ENCODE data around the gene MLN.

DNA sequence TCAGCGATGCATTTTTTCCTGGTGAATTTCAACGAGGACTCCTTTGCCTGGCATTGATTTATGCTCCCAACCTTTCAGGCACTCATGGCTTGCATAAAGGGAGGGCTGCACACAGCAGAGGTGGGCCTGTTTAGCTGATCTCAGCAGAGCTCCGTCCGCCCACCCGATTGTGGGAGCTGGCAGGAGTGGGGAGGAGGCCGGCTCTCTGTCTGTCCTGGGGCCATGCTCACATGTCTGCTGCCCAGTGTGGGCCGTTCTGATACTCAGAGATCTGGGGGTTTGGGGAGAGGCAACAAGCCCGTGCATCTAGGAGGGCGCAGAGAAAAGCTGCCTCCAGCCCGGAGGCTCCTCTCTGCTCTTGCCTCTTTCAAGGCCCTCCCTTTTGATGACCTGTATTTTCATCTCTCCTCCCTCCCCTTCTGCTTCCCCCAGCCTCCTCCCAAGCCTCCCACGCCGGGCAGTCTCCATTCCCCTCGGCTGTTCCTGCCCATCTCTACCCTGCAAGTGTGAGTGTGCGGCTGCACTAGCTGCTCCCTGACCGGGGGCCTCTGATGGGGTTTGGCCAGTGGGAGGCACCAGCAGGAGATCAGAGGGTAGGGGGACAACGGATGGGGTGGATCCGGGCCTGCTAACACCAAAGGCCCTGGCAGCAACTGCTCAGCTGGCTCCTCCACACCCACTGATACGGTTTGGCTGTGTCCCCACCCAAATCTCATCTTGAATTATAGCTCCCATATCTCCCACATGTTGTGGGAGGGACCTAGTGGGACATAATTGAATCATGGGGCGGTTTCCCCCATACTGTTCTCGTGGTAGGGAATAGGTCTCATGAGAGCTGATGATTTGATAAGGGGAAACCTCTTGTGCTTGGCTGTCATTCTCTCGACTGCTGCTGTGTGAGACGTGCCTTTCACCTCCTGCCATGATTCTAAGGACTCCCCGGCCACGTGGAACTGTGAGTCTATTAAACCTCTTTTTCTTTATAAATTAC, 39.6 kb upstream of the MLN start:
- TF ChIP-seq RARB (CRISPR knock-in tag; IDR thresholded peaks at IDR 0.05) (no peak), CSDC2 (CRISPR knock-in tag; IDR thresholded peaks at IDR 0.05) (no peak), ZNF8 (CRISPR knock-in tag; IDR thresholded peaks at IDR 0.05) (no peak), ARNTL (CRISPR knock-in tag; IDR thresholded peaks at IDR 0.05; ENCODE audit: borderline replicate concordance, low read depth) (no peak), ISL1 (CRISPR knock-in tag; IDR thresholded peaks at IDR 0.05) (no peak), ESRRG (CRISPR knock-in tag; IDR thresholded peaks at IDR 0.05) (no peak), ZNF70 (CRISPR knock-in tag; IDR thresholded peaks at IDR 0.05) (no peak), ZC3H10 (CRISPR knock-in tag; IDR thresholded peaks at IDR 0.05) (no peak), ZNF565 (CRISPR knock-in tag; conservative IDR thresholded peaks at IDR 0.05; ENCODE audit: low read depth) (no peak)
- TF ChIP-seq, protein P1, sequence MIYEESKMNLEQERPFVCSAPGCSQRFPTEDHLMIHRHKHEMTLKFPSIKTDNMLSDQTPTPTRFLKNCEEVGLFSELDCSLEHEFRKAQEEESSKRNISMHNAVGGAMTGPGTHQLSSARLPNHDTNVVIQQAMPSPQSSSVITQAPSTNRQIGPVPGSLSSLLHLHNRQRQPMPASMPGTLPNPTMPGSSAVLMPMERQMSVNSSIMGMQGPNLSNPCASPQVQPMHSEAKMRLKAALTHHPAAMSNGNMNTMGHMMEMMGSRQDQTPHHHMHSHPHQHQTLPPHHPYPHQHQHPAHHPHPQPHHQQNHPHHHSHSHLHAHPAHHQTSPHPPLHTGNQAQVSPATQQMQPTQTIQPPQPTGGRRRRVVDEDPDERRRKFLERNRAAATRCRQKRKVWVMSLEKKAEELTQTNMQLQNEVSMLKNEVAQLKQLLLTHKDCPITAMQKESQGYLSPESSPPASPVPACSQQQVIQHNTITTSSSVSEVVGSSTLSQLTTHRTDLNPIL (CRISPR knock-in tag; IDR thresholded peaks at IDR 0.05; ENCODE audit: low read depth) = no peak
- TF ChIP-seq, protein P2, sequence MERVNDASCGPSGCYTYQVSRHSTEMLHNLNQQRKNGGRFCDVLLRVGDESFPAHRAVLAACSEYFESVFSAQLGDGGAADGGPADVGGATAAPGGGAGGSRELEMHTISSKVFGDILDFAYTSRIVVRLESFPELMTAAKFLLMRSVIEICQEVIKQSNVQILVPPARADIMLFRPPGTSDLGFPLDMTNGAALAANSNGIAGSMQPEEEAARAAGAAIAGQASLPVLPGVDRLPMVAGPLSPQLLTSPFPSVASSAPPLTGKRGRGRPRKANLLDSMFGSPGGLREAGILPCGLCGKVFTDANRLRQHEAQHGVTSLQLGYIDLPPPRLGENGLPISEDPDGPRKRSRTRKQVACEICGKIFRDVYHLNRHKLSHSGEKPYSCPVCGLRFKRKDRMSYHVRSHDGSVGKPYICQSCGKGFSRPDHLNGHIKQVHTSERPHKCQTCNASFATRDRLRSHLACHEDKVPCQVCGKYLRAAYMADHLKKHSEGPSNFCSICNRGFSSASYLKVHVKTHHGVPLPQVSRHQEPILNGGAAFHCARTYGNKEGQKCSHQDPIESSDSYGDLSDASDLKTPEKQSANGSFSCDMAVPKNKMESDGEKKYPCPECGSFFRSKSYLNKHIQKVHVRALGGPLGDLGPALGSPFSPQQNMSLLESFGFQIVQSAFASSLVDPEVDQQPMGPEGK (CRISPR knock-in tag; IDR thresholded peaks at IDR 0.05; ENCODE audit: borderline replicate concordance) = no peak
- TF ChIP-seq, protein P3, sequence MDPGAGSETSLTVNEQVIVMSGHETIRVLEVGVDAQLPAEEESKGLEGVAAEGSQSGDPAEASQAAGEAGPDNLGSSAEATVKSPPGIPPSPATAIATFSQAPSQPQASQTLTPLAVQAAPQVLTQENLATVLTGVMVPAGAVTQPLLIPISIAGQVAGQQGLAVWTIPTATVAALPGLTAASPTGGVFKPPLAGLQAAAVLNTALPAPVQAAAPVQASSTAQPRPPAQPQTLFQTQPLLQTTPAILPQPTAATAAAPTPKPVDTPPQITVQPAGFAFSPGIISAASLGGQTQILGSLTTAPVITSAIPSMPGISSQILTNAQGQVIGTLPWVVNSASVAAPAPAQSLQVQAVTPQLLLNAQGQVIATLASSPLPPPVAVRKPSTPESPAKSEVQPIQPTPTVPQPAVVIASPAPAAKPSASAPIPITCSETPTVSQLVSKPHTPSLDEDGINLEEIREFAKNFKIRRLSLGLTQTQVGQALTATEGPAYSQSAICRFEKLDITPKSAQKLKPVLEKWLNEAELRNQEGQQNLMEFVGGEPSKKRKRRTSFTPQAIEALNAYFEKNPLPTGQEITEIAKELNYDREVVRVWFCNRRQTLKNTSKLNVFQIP (CRISPR knock-in tag; IDR thresholded peaks at IDR 0.05; ENCODE audit: borderline replicate concordance, low read depth) = no peak
